Upper lobe of left lung (tissue), 6 donors: ENCODE data around the gene FSTL1. TPM values are rescaled to one million over a fixed set of nuclear protein-coding genes. Genes with fewer than 3 reads are reported as not detected.

Experiments used
- ATAC-seq, 2 donors: fragments of 200-7000 bp; cut with Tn5 transposase; one replicate each; pipeline ENCODE4 v1.9.1; 2022; ENCODE audit warnings: mild to moderate bottlenecking in 2 of 2, moderate library complexity in 2 of 2; ENCODE audit not compliant: low FRiP score in 2 of 2
- DNase-seq, 2 donors: peaks; one replicate each; pipeline ENCODE4 v3.0.0-alpha.2; 2019 to 2020
- H3K27ac ChIP-seq, 4 donors: fragments of 200-600 bp; sonication (generic); one replicate each; pipeline ENCODE4 v1.5.1; 2016 to 2019
- H3K27me3 ChIP-seq, 4 donors: fragments of 200-600 bp; sonication (generic); one replicate each; pipeline ENCODE4 v1.5.1; 2017 to 2019
- H3K36me3 ChIP-seq, 4 donors: fragments of 200-600 bp; sonication (generic); one replicate each; pipeline ENCODE4 v1.5.1; 2016 to 2019
- H3K4me1 ChIP-seq, 4 donors: fragments of 200-600 bp; sonication (generic); one replicate each; pipeline ENCODE4 v1.5.1; 2018 to 2019
- H3K4me3 ChIP-seq, 4 donors: fragments of 200-600 bp; sonication (generic); one replicate each; pipeline ENCODE4 v1.5.1; 2017 to 2019; ENCODE audit warnings: mild to moderate bottlenecking in 2 of 4, moderate library complexity in 1 of 4
- H3K9me3 ChIP-seq, 4 donors: fragments of 200-600 bp; sonication (generic); one replicate each; pipeline ENCODE4 v1.5.1; 2018 to 2019
- EP300 ChIP-seq, 4 donors: sonication (generic); formaldehyde crosslinking; IDR thresholded peaks; one replicate each; pipeline ENCODE4 v1.5.1; 2017; ENCODE audit warnings: antibody characterized with exemption in 4 of 4, control low read depth in 2 of 4
- POLR2A ChIP-seq, 4 donors: fragments of 450-650 bp; IDR thresholded peaks; one replicate each; pipeline ENCODE4 v1.5.1; 2016 to 2017; ENCODE audit warnings: antibody characterized with exemption in 4 of 4, mild to moderate bottlenecking in 2 of 4
- POLR2AphosphoS5 ChIP-seq, 2 donors: sonication (generic); formaldehyde crosslinking; IDR thresholded peaks; one replicate each; pipeline ENCODE4 v1.5.1; 2017; ENCODE audit warnings: antibody characterized with exemption in 2 of 2
- WGBS, 2 donors: methylation state at CpG; one replicate each; pipeline ENCODE4 v1.1.5; 2017 to 2018; 5-methylcytosine and 5-hydroxymethylcytosine counted together
- total RNA-seq, 6 donors: library from RNA; depleted of rRNA in 4 of 6; stranded (reverse); fragments of >200 nt in 4 of 6; gene quantifications; one replicate each; pipeline versions ENCODE4 v1.1.0 to v1.2.1, GENCODE V29; 2016 to 2021
- TF ChIP-seq, protein P1 (sequence below), 6 experiments: fragments of 450-650 bp in 4 of 6; fragments of 200-600 bp in 2 of 6; sonication (generic) in 2 of 6; IDR thresholded peaks; one replicate each; pipeline ENCODE4 v1.5.1; 2016 to 2019; ENCODE audit warnings: antibody characterized with exemption in 6 of 6
- donor health status: DM: no; HTN: no; CAD: no; lungs with moderate emphysema.
- donor health status: DM: no; HTN: yes; CAD: no; lungs with severe emphysema.

Gene FSTL1
- total RNA-seq, 6 donors from 2014 or later, result 35.6 to 480 (median 120) TPM

DNA sequence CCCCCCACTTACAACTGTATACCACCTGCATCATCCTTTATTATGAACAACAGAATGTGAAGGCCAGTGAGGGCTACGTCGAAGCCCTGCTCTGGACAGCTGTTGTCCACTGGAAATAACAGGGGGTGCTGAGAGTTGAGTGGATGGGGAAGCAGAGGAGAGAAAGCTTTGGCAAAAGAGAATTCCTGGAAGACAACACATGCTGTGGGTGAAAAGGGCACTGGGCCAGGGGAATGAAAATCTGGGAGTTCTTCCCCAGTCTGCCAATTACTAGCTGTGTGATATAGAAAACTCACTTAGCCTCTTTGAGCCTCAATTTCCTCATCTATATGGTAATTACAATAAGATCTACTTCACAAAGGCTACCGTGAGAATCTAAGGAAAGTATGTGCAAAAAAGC, 40.7 kb downstream of the FSTL1 start:
- DNase-seq (no peak), ATAC-seq (no peak)
- WGBS, 2 donors, result 54 to 65% methylated on average over 3 of the region's 3 CpGs
- TF ChIP-seq, protein P1, sequence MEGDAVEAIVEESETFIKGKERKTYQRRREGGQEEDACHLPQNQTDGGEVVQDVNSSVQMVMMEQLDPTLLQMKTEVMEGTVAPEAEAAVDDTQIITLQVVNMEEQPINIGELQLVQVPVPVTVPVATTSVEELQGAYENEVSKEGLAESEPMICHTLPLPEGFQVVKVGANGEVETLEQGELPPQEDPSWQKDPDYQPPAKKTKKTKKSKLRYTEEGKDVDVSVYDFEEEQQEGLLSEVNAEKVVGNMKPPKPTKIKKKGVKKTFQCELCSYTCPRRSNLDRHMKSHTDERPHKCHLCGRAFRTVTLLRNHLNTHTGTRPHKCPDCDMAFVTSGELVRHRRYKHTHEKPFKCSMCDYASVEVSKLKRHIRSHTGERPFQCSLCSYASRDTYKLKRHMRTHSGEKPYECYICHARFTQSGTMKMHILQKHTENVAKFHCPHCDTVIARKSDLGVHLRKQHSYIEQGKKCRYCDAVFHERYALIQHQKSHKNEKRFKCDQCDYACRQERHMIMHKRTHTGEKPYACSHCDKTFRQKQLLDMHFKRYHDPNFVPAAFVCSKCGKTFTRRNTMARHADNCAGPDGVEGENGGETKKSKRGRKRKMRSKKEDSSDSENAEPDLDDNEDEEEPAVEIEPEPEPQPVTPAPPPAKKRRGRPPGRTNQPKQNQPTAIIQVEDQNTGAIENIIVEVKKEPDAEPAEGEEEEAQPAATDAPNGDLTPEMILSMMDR (IDR thresholded peaks at IDR 0.05), result no peak
- TF ChIP-seq POLR2AphosphoS5 (IDR thresholded peaks at IDR 0.05), result no peak
- no peak for TF ChIP-seq POLR2A (IDR thresholded peaks at IDR 0.05)
- no peak for TF ChIP-seq EP300 (IDR thresholded peaks at IDR 0.05)
- peaks cover 0 to 7% (median 0%) of the 10 kb centered on the region in 4 donors for H3K4me1 ChIP-seq
- no peaks in the 10 kb centered on the region for H3K27me3 ChIP-seq
- H3K27ac ChIP-seq, result no peak overlapping the region
- H3K36me3 ChIP-seq, result peaks cover 0 to 77% (median 24%) of the 10 kb centered on the region in 4 donors
- H3K9me3 ChIP-seq, result no peaks in the 10 kb centered on the region
- no peak overlapping the region for H3K4me3 ChIP-seq

DNA sequence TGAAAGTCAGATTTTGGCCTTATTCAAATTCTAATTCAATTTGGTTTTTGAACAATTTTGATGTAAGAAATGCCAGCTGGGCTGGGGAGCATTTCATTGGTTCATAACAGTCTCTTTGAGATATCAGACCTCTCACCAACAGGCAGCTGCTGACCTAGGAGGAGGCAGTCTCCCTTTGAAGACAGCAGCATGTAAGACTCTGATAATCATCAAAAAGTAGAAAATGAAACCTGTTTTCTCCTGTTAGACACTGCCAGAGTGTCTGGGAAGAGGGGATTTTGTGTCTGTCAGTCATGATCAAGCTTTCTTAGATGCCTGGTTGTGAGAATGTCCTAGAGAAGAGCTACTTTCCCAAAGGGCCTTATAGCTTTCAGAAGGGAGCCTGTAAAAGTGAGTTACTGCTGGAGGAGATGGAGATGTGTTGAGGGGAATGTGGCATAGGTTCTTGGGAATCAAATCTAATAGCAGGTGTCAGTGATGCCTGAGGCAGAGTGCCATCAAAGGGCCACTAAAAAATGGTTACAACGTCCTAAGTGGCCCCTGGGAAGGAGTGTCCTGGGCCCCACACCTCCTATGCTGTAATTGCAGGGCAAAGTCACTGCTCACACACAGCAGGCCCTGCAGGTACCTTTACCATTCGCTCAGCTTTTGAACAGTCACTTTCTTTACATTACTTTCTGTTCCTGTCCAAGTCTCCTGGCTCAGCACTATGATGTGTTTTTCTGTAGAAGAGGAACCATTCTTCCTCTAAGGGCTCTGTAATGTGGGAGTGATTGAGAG, 43.1 kb downstream of the FSTL1 start:
- 86 to 87% methylated on average over 2 of the region's 2 CpGs for WGBS, 2 donors
- no peak for ATAC-seq

DNA sequence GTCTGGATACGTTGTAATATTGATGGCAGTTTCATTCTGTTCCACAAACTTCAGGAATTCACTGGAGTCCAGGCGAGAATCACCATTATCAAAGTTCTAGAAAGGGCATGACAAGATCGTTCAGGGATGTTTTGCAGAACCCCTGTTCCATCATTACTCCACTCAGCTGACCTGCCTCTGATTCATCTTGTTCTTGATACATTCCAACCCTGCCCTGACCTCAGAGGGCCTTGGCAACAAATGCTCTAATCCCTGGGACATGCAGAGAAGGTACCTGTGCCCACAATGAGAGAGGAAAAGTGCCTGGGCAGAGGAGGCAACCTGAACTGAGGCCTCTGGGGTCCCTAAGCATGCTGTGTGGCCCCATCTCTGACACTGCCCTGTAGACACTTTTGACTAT, 45.9 kb downstream of the FSTL1 start:
- DNase-seq, result no peak
- no peak overlapping the region for H3K27ac ChIP-seq
- H3K9me3 ChIP-seq, result no peaks in the 10 kb centered on the region
- ATAC-seq, result no peak
- 84 to 96% methylated on average over 3 of the region's 3 CpGs for WGBS, 2 donors
- no peaks in the 10 kb centered on the region for H3K4me1 ChIP-seq
- H3K36me3 ChIP-seq, result peaks cover 3 to 96% (median 51%) of the 10 kb centered on the region in 4 donors
- TF ChIP-seq EP300 (IDR thresholded peaks at IDR 0.05), result no peak
- TF ChIP-seq POLR2AphosphoS5 (IDR thresholded peaks at IDR 0.05), result no peak
- TF ChIP-seq, protein P1 (IDR thresholded peaks at IDR 0.05), result no peak
- no peak for TF ChIP-seq POLR2A (IDR thresholded peaks at IDR 0.05)
- no peaks in the 10 kb centered on the region for H3K27me3 ChIP-seq
- H3K4me3 ChIP-seq, result no peak overlapping the region

More for the DNA sequence above, 43.1 kb downstream of the FSTL1 start:
- no peak for DNase-seq
- no peaks in the 10 kb centered on the region for H3K27me3 ChIP-seq
- no peaks in the 10 kb centered on the region for H3K9me3 ChIP-seq
- H3K36me3 ChIP-seq, result peaks cover under 1 to 96% (median 32%) of the 10 kb centered on the region in 4 donors
- H3K4me1 ChIP-seq, result peaks cover 0 to 7% (median 0%) of the 10 kb centered on the region in 4 donors
- H3K4me3 ChIP-seq, result no peak overlapping the region
- TF ChIP-seq, protein P1 (IDR thresholded peaks at IDR 0.05), result no peak
- TF ChIP-seq POLR2A (IDR thresholded peaks at IDR 0.05), result no peak
- TF ChIP-seq EP300 (IDR thresholded peaks at IDR 0.05), result no peak
- no peak for TF ChIP-seq POLR2AphosphoS5 (IDR thresholded peaks at IDR 0.05)
- no peak overlapping the region for H3K27ac ChIP-seq

DNA sequence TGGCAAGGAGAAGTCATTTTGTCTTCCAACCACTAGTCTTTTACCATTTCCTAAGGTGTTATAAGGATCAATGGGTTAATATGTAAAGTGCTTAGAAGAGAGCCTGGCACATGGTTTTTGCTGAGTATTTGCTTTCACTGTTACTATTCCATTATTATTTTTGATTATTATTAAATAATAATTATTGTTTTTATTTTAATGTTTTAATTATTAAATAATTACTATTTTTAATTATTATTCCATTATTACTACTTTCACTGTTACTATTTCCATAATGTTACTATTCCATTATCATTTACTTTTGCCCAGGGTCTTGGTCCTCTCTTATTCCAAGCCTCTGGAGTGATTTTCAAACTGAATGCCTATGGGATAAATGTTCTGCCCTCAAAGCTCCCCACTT, 48.5 kb downstream of the FSTL1 start:
- DNase-seq (no peak), ATAC-seq (no peak)
- H3K27me3 ChIP-seq, result no peaks in the 10 kb centered on the region
- no peaks in the 10 kb centered on the region for H3K9me3 ChIP-seq
- H3K27ac ChIP-seq, result no peak overlapping the region
- TF ChIP-seq POLR2AphosphoS5 (IDR thresholded peaks at IDR 0.05), result no peak
- TF ChIP-seq POLR2A (IDR thresholded peaks at IDR 0.05), result no peak
- TF ChIP-seq EP300 (IDR thresholded peaks at IDR 0.05), result no peak
- TF ChIP-seq, protein P1 (IDR thresholded peaks at IDR 0.05), result no peak
- no peaks in the 10 kb centered on the region for H3K4me1 ChIP-seq
- H3K4me3 ChIP-seq, result no peak overlapping the region
- H3K36me3 ChIP-seq, result peaks cover 3 to 96% (median 47%) of the 10 kb centered on the region in 4 donors

DNA sequence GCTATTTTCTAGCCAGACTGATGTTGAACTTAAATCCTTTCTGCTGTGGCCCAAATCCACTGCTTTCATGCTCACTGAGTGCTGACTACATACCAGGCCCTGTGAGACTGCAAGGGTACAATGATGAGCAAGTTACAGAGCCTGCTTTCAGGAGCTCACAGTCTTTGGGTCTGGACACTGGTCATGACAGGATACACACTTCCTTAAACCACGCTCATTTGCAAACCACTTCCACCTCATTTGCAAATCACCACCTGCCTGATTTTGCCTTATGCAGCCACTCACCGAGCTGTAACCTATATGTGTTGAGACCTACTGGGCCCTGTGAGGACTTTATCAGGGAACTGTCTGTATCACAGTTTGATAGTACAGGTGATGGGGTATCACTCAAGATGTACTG, 51.4 kb downstream of the FSTL1 start:
- Histone ChIP-seq H3K27ac (no peak overlapping the region), H3K36me3 (peaks cover 3 to 96% (median 42%) of the 10 kb centered on the region in 4 donors), H3K4me1 (no peaks in the 10 kb centered on the region), H3K9me3 (no peaks in the 10 kb centered on the region), H3K27me3 (no peaks in the 10 kb centered on the region), H3K4me3 (no peak overlapping the region)
- DNase-seq, result no peak
- ATAC-seq, result no peak
- TF ChIP-seq POLR2AphosphoS5 (IDR thresholded peaks at IDR 0.05), result no peak
- TF ChIP-seq, protein P1 (IDR thresholded peaks at IDR 0.05), result no peak
- no peak for TF ChIP-seq EP300 (IDR thresholded peaks at IDR 0.05)
- no peak for TF ChIP-seq POLR2A (IDR thresholded peaks at IDR 0.05)
- 59 to 95% methylated on average over 2 of the region's 2 CpGs for WGBS, 2 donors
